Measurements from ENCODE around the gene PERM1.
"Not testable (repeated sequence)": the region's sequence is repeated elsewhere in the genome, so short reads cannot be mapped to it uniquely, and the experiment has no call there.

Gene PERM1

GRCh38 chr1:1011396-1011949 is 29.6 kb upstream of the PERM1 start:
- Histone ChIP-seq H3K4me1 (ENCODE audit: insufficient read depth, low read length, severe bottlenecking) (peaks cover 23% of the 10 kb centered on the region), H3K27ac (ENCODE audit: low read depth, low read length, poor library complexity, severe bottlenecking) (no peak overlapping the region), H3K27me3 (ENCODE audit: insufficient read depth, low read length) (no peaks in the 10 kb centered on the region; the same call in 1 of the 2 replicates), H3K36me3 (ENCODE audit: insufficient read depth, low read length) (no peaks in the 10 kb centered on the region; the same call in 1 of the 2 replicates), H3K9me2 (ENCODE audit: low read depth, low read length) (no peaks in the 10 kb centered on the region), H3F3A (ENCODE audit: insufficient read depth, low read length) (no peaks in the 10 kb centered on the region), H3K9ac (ENCODE audit: low read length) (no peak overlapping the region), H3K9me3 (ENCODE audit: low read length) (no peaks in the 10 kb centered on the region), H3K4me2 (ENCODE audit: low read length) (no peak overlapping the region), H4K20me1 (ENCODE audit: insufficient read depth, low read length) (no peaks in the 10 kb centered on the region), H3K79me2 (ENCODE audit: insufficient read depth, low read length) (no peaks in the 10 kb centered on the region), H2AFZ (ENCODE audit: low read length) (no peak overlapping the region), H3K4me3 (ENCODE audit: low read depth, low read length, poor library complexity, severe bottlenecking) (no peak overlapping the region)
- TF ChIP-seq EZH2 (IDR thresholded peaks at IDR 0.05; ENCODE audit: borderline replicate concordance, low read length), result no peak

- H4K20me1 ChIP-seq (ENCODE audit: insufficient read depth, low read length); H3K79me2 ChIP-seq (ENCODE audit: insufficient read depth, low read length); H3K27ac ChIP-seq (ENCODE audit: low read depth, low read length, poor library complexity, severe bottlenecking); H3K9me2 ChIP-seq (ENCODE audit: low read depth, low read length); H3K9ac ChIP-seq (ENCODE audit: low read length); H3K4me2 ChIP-seq (ENCODE audit: low read length); H3K27me3 ChIP-seq (ENCODE audit: insufficient read depth, low read length); H2AFZ ChIP-seq (ENCODE audit: low read length); H3K4me3 ChIP-seq (ENCODE audit: low read depth, low read length, poor library complexity, severe bottlenecking); H3K9me3 ChIP-seq (ENCODE audit: low read length); H3F3A ChIP-seq (ENCODE audit: insufficient read depth, low read length); H3K36me3 ChIP-seq (ENCODE audit: insufficient read depth, low read length): not testable (repeated sequence)
- peaks cover 23% of the 10 kb centered on the region for H3K4me1 ChIP-seq (ENCODE audit: insufficient read depth, low read length, severe bottlenecking)
Measured at GRCh38 chr1:1010131-1010530, 28.2 kb upstream of the PERM1 start.

GRCh38 chr1:1006305-1007159 is 24.6 kb upstream of the PERM1 start:
- Histone ChIP-seq H3K4me1 (ENCODE audit: insufficient read depth, low read length, severe bottlenecking) (no peaks in the 10 kb centered on the region), H3K4me2 (ENCODE audit: low read length) (no peak overlapping the region), H2AFZ (ENCODE audit: low read length) (no peak overlapping the region), H3K27ac (ENCODE audit: low read depth, low read length, poor library complexity, severe bottlenecking) (no peak overlapping the region), H3K79me2 (ENCODE audit: insufficient read depth, low read length) (no peaks in the 10 kb centered on the region), H3K9me3 (ENCODE audit: low read length) (no peaks in the 10 kb centered on the region), H3K36me3 (ENCODE audit: insufficient read depth, low read length) (no peaks in the 10 kb centered on the region; the same call in 1 of the 2 replicates), H3K9ac (ENCODE audit: low read length) (no peak overlapping the region), H3F3A (ENCODE audit: insufficient read depth, low read length) (no peaks in the 10 kb centered on the region), H4K20me1 (ENCODE audit: insufficient read depth, low read length) (no peaks in the 10 kb centered on the region), H3K27me3 (ENCODE audit: insufficient read depth, low read length) (peaks cover 16% of the 10 kb centered on the region; the same call in 1 of the 2 replicates), H3K4me3 (ENCODE audit: low read depth, low read length, poor library complexity, severe bottlenecking) (no peak overlapping the region), H3K9me2 (ENCODE audit: low read depth, low read length) (no peaks in the 10 kb centered on the region)
- TF ChIP-seq EZH2 (IDR thresholded peaks at IDR 0.05; ENCODE audit: borderline replicate concordance, low read length) (no peak), CTCF (IDR thresholded peaks at IDR 0.05; ENCODE audit: low read length) (no peak)

- Histone ChIP-seq H3K27ac (ENCODE audit: low read depth, low read length, poor library complexity, severe bottlenecking) (no peak overlapping the region), H3K4me2 (ENCODE audit: low read length) (no peak overlapping the region), H3K4me1 (ENCODE audit: insufficient read depth, low read length, severe bottlenecking) (no peaks in the 10 kb centered on the region), H4K20me1 (ENCODE audit: insufficient read depth, low read length) (no peaks in the 10 kb centered on the region), H3F3A (ENCODE audit: insufficient read depth, low read length) (no peaks in the 10 kb centered on the region), H3K27me3 (ENCODE audit: insufficient read depth, low read length) (peaks cover 16% of the 10 kb centered on the region; the same call in 1 of the 2 replicates), H3K9me2 (ENCODE audit: low read depth, low read length) (no peaks in the 10 kb centered on the region), H3K9me3 (ENCODE audit: low read length) (no peaks in the 10 kb centered on the region), H3K9ac (ENCODE audit: low read length) (no peak overlapping the region), H3K4me3 (ENCODE audit: low read depth, low read length, poor library complexity, severe bottlenecking) (no peak overlapping the region), H2AFZ (ENCODE audit: low read length) (no peak overlapping the region), H3K36me3 (ENCODE audit: insufficient read depth, low read length) (no peaks in the 10 kb centered on the region), H3K79me2 (ENCODE audit: insufficient read depth, low read length) (no peaks in the 10 kb centered on the region)
- TF ChIP-seq EZH2 (IDR thresholded peaks at IDR 0.05; ENCODE audit: borderline replicate concordance, low read length) (no peak), CTCF (IDR thresholded peaks at IDR 0.05; ENCODE audit: low read length) (no peak)
Measured at GRCh38 chr1:1005774-1006304, 23.9 kb upstream of the PERM1 start.

All from OCI-LY1 (cell line).